Activated CD8-positive, alpha-beta memory T cell treated with anti-CD3 and anti-CD28 coated beads for 1 hour (primary cell): Measurements from ENCODE around the gene SRGN.
"Not testable (repeated sequence)": the region's sequence is repeated elsewhere in the genome, so short reads cannot be mapped to it uniquely, and the experiment has no call there.

ENCODE experiments used
- DNase-seq, 2 donors: peaks; one replicate each; pipeline ENCODE4 v3.0.0-alpha.2; 2020; ENCODE audit warnings: low read depth in 1 of 2; ENCODE audit errors: extremely low read depth in 1 of 2

Gene SRGN

DNA sequence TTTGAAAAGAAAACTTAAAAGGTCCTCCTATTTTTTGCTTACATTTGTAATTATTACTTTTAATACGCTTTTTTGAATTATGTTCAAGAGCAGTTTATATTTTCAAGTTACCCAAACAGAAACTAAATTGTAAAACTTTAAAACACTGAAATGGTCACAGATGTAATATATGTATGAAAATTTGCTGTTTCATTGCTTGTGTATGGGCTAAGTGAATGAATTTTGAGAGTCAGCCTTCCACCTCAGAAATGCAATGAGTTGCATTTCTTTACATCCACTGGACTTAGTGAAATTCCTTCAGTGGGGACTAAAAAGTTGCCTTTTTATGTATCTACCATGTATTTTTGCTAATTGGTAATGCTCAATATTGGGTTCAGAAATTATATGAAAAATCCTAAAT is 37.7 kb downstream of the SRGN start:
- DNase-seq, result no peak

DNA sequence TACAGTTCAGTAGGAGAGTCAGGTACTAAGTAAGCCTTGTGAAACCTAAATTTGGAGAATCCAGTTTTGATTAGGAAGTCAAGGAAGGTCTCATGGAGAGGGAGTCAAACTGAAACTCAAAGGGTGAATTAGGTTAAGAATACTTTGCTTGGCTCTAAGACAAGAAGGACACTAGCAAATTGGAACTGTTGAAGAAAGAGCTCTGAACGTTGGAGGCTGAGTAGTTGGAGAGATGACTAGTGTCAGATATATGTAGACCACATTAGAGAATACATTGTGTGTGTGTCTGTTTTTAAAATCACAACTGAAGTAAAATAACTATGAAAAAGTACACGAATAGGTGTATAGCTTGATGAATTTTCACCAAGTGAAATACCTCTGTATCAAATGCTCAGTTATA is 42.3 kb downstream of the SRGN start:
- DNase-seq, result no peak

DNA sequence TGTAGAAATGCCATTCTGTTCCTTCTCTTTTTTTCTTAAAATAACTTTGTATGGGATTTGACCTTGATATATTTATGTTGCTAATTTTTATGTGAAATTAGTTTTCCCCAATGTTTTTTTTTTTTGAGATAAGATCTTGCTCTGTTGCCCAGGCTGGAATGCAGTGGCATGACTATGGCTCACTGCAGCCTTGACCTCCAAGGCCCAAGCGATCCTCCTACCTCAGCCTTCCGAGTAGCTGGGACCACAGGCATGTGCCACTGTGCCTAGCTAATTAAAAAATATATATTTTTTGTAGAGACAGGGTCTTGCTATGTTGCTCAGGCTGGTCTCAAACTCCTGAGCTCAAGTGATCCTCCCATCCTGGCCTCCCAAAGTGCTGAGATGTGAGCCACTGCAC is 52.1 kb downstream of the SRGN start:
- no peak for DNase-seq

DNA sequence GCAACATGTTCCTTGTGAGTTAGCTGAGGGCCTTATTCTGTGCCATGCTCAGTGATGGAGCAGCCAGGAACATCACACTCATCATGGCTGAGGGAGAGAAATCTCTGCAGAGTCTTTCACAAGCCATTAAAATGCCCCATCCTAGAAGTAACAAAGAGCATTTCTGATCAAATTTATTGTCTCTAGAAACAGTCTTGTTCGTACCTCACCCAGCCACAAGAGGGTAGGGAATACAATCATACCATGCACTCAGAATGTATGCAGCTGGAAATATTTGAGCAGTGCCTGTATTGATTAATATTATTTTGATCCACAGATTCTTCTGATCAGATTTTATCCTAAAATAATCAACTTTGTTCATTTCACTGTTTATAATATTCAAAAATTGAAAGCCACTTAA is 53.4 kb downstream of the SRGN start:
- no peak for DNase-seq

DNA sequence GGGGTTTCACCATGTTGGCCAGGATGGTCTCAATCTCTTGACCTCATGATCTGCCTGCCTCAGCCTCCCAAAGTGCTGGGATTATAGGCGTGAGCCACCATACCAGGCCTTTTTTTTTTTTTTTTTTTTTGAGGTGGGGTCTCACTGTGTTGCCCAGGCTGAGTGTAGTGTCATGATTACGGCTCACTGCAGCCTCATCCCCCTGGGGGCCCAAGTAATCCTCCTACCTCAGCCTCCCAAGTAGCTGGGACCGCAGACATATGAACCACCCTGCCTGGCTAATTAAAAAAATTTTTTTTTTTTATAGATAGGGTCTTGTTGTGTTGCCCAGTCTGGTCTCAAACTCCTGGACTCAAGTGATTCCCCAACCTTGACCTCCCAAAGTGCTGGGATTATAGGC is 54.2 kb downstream of the SRGN start:
- DNase-seq, result not testable (repeated sequence)

DNA sequence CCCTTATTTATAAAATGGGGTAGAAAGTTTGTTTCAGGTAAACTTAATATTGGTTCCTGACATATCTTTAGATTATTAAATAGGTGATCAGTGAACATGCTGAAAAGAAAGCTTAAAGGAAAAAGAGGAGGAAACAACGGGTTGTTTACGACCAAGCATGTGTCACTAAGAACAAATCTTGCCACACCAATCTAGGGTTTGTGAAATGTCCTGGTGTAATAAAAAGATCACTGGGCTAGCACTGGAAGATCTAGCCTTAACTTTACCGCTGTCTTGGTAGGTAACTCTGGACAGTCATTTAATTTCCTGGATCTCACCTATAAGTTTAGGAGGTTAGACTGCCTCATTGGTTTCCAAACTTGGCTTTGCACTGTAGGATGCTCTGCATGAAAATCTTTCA is 55.1 kb downstream of the SRGN start:
- DNase-seq, result no peak

DNA sequence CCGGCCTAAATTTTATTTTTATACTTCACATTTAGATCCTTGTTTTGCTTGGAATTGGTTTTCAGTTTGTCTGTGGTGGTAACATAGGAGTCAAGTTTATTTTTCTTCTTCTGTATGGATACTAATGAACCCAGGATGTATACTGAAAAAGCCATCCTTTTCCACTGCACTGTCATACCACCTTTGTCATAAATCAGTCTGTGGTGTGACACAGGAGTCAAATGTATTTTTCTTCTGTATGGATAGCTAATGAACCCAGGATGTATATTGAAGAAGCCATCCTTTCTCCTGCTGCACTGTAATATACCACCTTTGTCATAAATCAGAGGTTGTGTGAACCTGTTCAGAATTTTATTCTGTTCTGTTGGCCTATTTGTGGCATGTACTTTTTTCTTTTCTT is 57.4 kb downstream of the SRGN start:
- DNase-seq, result no peak

DNA sequence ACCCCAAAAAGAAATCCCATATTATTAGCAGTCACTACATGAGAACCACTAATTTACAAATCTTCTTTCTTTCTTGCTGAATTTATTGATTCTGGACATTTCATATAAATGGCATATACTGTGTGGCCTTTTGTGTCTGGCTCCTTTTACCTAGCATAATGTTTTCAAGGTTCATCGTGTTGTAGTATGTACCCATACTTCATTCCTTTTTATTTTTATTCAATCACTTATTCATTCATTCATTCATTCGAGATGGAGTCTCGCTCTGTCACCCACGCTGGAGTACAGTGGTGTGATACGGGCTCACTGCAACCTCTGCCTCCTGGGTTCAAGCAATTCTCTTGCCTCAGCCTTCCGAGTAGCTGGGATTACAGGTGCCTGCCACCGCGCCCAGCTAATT is 58.0 kb downstream of the SRGN start:
- no peak for DNase-seq

DNA sequence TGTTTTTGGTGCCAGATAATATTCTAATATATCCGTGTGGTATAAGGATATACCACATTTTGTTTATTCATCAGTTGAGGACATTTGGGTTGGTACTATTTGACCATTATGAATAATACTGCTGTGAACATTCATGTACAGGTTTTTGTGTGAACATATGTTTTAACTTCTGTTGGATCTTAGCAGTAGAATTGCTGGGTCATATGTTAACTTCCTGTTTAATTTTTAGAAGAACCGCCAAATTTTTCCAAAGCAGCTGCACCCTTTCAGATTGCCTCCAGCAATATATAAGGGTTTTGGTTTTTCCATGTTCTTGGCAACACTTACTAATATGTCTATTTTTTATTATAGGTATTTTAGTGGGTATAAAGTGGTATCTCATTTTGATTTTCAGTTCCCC is 58.9 kb downstream of the SRGN start:
- DNase-seq, result no peak

DNA sequence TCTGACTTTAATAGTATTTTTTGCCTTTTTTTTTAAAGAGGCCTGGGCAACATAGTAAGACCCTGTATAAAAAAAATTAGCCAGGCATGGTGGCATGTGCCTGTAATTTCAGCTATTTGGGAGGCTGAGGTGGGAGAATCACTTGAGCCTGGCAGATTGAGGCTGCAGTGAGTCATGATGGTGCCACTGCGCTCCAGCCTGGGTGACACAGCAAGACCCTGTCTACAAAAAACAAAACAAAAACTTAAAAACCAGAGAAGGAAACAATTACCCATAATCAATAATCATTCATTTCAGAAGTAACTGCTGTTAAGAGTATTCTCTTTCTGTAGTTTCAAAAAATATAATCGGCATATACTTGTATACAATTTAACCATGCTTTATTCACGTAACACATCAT is 64.1 kb downstream of the SRGN start:
- DNase-seq, result no peak

DNA sequence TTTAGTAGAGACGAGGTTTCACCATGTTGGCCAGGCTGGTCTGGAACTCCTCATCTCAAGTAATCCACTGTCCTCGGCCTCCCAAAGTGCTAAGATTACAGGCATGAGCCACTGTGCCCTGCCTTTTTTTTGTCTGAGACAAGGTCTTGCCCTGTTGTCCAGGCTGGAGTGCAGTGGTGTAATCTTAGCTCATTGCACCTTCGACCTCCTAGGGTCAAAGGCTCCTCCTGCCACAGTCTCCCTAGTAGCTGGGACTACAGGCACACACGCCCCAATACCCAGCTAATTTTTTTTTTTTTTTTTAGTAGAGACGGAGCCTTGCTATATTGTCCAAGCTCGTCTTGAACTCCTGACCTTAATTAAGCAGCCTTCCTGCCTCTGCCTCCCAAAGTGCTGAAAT is 65.3 kb downstream of the SRGN start:
- DNase-seq, result no peak
